Measurements from ENCODE around the gene CASQ2.

DNA sequence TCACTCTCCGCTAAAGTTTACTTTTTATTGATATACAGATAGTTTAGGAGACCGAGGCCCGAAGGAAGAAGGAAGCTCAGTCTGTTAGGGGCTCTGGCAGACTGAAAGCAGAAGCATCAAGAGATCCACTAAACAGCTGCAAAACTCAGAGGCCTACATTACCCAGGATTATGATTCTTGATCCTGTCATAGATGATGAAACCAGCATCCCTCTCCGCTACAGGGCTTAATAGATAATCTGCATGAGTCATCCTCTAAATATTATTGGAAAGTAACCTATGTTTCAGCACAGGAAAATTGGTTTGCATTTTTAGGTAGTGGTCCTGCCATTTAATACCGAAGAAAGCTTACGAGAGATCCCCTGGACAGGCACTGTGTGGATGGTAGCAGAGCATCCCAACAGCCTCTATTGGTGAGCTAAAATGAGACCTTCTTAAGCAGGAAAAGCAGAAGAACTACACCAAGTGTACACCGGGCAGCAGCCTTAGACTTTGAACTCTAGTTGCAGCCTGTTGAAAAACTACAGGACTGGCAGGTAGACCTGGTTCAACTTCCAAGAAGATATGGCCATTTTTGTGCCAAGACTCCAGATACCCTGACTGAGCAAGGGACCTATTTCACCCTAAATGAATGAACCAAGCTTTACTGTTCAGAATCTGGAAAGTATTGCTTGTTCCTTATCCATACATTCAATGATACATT, 6.8 kb downstream of the CASQ2 start:
- TF ChIP-seq STAT6 (CRISPR knock-in tag; IDR thresholded peaks at IDR 0.05; ENCODE audit: borderline replicate concordance) (no peak), NFIB (CRISPR knock-in tag; IDR thresholded peaks at IDR 0.05; ENCODE audit: borderline replicate concordance) (no peak), POLR2A (IDR thresholded peaks at IDR 0.05; ENCODE audit: insufficient read depth in 1 of 2, low read depth in 2 of 2, low read length in 2 of 2) (no peak), TAF1 (CRISPR knock-in tag; IDR thresholded peaks at IDR 0.05) (no peak), ZNF724P (CRISPR knock-in tag; IDR thresholded peaks at IDR 0.05; ENCODE audit: borderline replicate concordance) (no peak), YY1 (IDR thresholded peaks at IDR 0.05; ENCODE audit: insufficient read depth, insufficient replicate concordance, low read depth, low read length) (no peak), SIN3A (IDR thresholded peaks at IDR 0.05; ENCODE audit: borderline replicate concordance, low read depth, low read length) (no peak), EZH2 (conservative IDR thresholded peaks at IDR 0.05; ENCODE audit: low read depth, low read length) (no peak), MTF1 (CRISPR knock-in tag; IDR thresholded peaks at IDR 0.05) (no peak), ISL2 (CRISPR knock-in tag; IDR thresholded peaks at IDR 0.05) (no peak), ZZZ3 (CRISPR knock-in tag; IDR thresholded peaks at IDR 0.05; ENCODE audit: borderline replicate concordance) (no peak)
- TF ChIP-seq, protein P1, sequence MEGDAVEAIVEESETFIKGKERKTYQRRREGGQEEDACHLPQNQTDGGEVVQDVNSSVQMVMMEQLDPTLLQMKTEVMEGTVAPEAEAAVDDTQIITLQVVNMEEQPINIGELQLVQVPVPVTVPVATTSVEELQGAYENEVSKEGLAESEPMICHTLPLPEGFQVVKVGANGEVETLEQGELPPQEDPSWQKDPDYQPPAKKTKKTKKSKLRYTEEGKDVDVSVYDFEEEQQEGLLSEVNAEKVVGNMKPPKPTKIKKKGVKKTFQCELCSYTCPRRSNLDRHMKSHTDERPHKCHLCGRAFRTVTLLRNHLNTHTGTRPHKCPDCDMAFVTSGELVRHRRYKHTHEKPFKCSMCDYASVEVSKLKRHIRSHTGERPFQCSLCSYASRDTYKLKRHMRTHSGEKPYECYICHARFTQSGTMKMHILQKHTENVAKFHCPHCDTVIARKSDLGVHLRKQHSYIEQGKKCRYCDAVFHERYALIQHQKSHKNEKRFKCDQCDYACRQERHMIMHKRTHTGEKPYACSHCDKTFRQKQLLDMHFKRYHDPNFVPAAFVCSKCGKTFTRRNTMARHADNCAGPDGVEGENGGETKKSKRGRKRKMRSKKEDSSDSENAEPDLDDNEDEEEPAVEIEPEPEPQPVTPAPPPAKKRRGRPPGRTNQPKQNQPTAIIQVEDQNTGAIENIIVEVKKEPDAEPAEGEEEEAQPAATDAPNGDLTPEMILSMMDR (CRISPR knock-in tag; IDR thresholded peaks at IDR 0.05): no peak
